Activated B cell treated with CpG ODN at 0.5 μM for 24 hours (primary cell): ENCODE results near the gene FAM78A. TPM values are rescaled to one million over a fixed set of nuclear protein-coding genes. Genes with fewer than 3 reads are reported as not detected.

Experiments used
- ATAC-seq: fragments of 200-7000 bp; cut with Tn5 transposase; one replicate; pipeline ENCODE4 v1.10.0; 2021; ENCODE audit warnings: low read depth, mild to moderate bottlenecking, moderate library complexity
- CTCF ChIA-PET: fragments of 350-600 bp; sonication (Branson Sonifier 250); formaldehyde crosslinking; loops from one replicate; lab custom pipeline; 2021; ENCODE audit warnings: antibody characterized with exemption; lab: Charles Lee
- POLR2A ChIA-PET: fragments of 350-600 bp; sonication (Branson Sonifier 250); formaldehyde crosslinking; loops from one replicate; lab custom pipeline; 2021; ENCODE audit warnings: antibody characterized with exemption; lab: Charles Lee
- DNase-seq: peaks from one replicate; pipeline ENCODE4 v3.0.0; 2022
- H3K27ac Mint-ChIP-seq: one replicate; pipeline ENCODE4 v1.8.0; 2020; ENCODE audit warnings: mixed read lengths
- H3K27me3 Mint-ChIP-seq: one replicate; pipeline ENCODE4 v1.8.0; 2021; ENCODE audit warnings: mixed read lengths
- H3K36me3 Mint-ChIP-seq: one replicate; pipeline ENCODE4 v1.8.0; 2021; ENCODE audit warnings: low read depth, mixed read lengths
- H3K4me1 Mint-ChIP-seq: one replicate; pipeline ENCODE4 v1.8.0; 2021; ENCODE audit warnings: mixed read lengths
- H3K4me3 Mint-ChIP-seq: one replicate; pipeline ENCODE4 v1.8.0; 2020; ENCODE audit warnings: mild to moderate bottlenecking, mixed read lengths
- H3K9me3 Mint-ChIP-seq: one replicate; pipeline ENCODE4 v1.8.0; 2020; ENCODE audit warnings: mixed read lengths
- CTCF ChIP-seq: fragments of 200-600 bp; IDR thresholded peaks from one replicate; pipeline ENCODE4 v1.8.0; 2022; ENCODE audit warnings: antibody characterized with exemption, mild to moderate bottlenecking
- intact Hi-C: fragments of 100-400 bp; cut with micrococcal nuclease; formaldehyde crosslinking; loops from one replicate; pipeline ENCODE4 v1.15.1; 2024
- total RNA-seq: library from RNA; stranded (reverse); gene quantifications from 2 replicates; pipeline ENCODE4 v1.2.3, GENCODE V29; 2022

The FAM78A gene
- total RNA-seq, 1 donor from 2014 or later = 22.9 TPM

GRCh38 chr9:131274674-131275331 lies 1.5 kb downstream of the FAM78A start:
- TF ChIP-seq CTCF = no peak
- no peak for ATAC-seq
- intact Hi-C loops = loop anchor here (1.0 to 10.0 kb wide), 5 partner anchors 19 to 450 kb away; no protein-coding TSS in a partner anchor
- Mint-ChIP-seq H3K27ac (peak overlapping the region; percentile 98), H3K27me3 (no peaks in the 10 kb centered on the region), H3K4me1 (peaks cover 57% of the 10 kb centered on the region), H3K4me3 (peak overlapping the region; percentile 98), H3K9me3 (no peaks in the 10 kb centered on the region), H3K36me3 (peaks cover 20% of the 10 kb centered on the region)
- DNase-seq = peak; percentile 36
- ChIA-PET CTCF (interaction anchor here (0.7 to 2.1 kb wide), 8 partner anchors 19 to 96 kb away, joined by 3 to 9 read pairs (median 4); no protein-coding TSS in a partner anchor), POLR2A (interaction anchor here (0.6 to 17.5 kb wide), 11 partner anchors 10 to 150 kb away, joined by 3 to 593 read pairs (median 6); partner anchors contain the start of genes NUP214 and PLPP7)

GRCh38 chr9:131273856-131274673 lies 2.2 kb downstream of the FAM78A start:
- DNase-seq (no peak), ATAC-seq (no peak)
- TF ChIP-seq CTCF = no peak
- ChIA-PET CTCF (interaction anchor here (0.7 to 2.1 kb wide), 8 partner anchors 18 to 96 kb away, joined by 3 to 9 read pairs (median 4); no protein-coding TSS in a partner anchor), POLR2A (interaction anchor here (0.6 to 17.5 kb wide), 11 partner anchors 9 to 1080 kb away, joined by 3 to 593 read pairs (median 6); partner anchors contain the start of genes NUP214 and SETX)
- no peaks in the 10 kb centered on the region for H3K27me3 Mint-ChIP-seq
- peak overlapping the region; percentile 98 for H3K27ac Mint-ChIP-seq
- no peaks in the 10 kb centered on the region for H3K9me3 Mint-ChIP-seq
- intact Hi-C loops = loop anchor here (1.0 to 10.0 kb wide), 2 partner anchors 96 to 451 kb away; no protein-coding TSS in a partner anchor
- H3K4me1 Mint-ChIP-seq = peaks cover 64% of the 10 kb centered on the region
- peak overlapping the region; percentile 98 for H3K4me3 Mint-ChIP-seq
- H3K36me3 Mint-ChIP-seq = peaks cover 20% of the 10 kb centered on the region

GRCh38 chr9:131273146-131273855 lies 3.0 kb downstream of the FAM78A start:
- TF ChIP-seq CTCF = no peak
- POLR2A ChIA-PET = interaction anchor here (0.9 to 17.5 kb wide), 8 partner anchors 8 to 1081 kb away, joined by 4 to 593 read pairs (median 6); partner anchors contain the start of gene SETX

GRCh38 chr9:131272212-131272611 lies 4.1 kb downstream of the FAM78A start:
- ChIA-PET CTCF (interaction anchor here (1.2 kb wide), 1 partner anchor 64 kb away, joined by 4 read pairs; no protein-coding TSS in a partner anchor), POLR2A (interaction anchor here (0.6 to 17.5 kb wide), 6 partner anchors 9 to 404 kb away, joined by 4 to 593 read pairs (median 5); no protein-coding TSS in a partner anchor)
- no peak for TF ChIP-seq CTCF
- intact Hi-C loops = loop anchor here (10.0 kb wide), 1 partner anchor 453 kb away; no protein-coding TSS in a partner anchor
- ATAC-seq (no peak), DNase-seq (no peak)
- H3K9me3 Mint-ChIP-seq = no peaks in the 10 kb centered on the region
- peaks cover 19% of the 10 kb centered on the region for H3K36me3 Mint-ChIP-seq
- no peaks in the 10 kb centered on the region for H3K27me3 Mint-ChIP-seq
- peak overlapping the region; percentile 98 for H3K27ac Mint-ChIP-seq
- peak overlapping the region; percentile 46 for H3K4me3 Mint-ChIP-seq
- peaks cover 70% of the 10 kb centered on the region for H3K4me1 Mint-ChIP-seq

More at GRCh38 chr9:131273146-131273855, 3.0 kb downstream of the FAM78A start:
- Mint-ChIP-seq H3K27ac (peak overlapping the region; percentile 98), H3K36me3 (peaks cover 20% of the 10 kb centered on the region), H3K4me3 (peak overlapping the region; percentile 98), H3K4me1 (peaks cover 64% of the 10 kb centered on the region), H3K9me3 (no peaks in the 10 kb centered on the region), H3K27me3 (no peaks in the 10 kb centered on the region)
- CTCF ChIA-PET = interaction anchor here (0.7 to 2.1 kb wide), 2 partner anchors 21 to 95 kb away, joined by 3 to 6 read pairs; no protein-coding TSS in a partner anchor
- DNase-seq = no peak
- ATAC-seq = no peak
- intact Hi-C loops = loop anchor here (10.0 kb wide), 1 partner anchor 452 kb away; no protein-coding TSS in a partner anchor
